Measurements from ENCODE around the gene CNGA4.

DNA sequence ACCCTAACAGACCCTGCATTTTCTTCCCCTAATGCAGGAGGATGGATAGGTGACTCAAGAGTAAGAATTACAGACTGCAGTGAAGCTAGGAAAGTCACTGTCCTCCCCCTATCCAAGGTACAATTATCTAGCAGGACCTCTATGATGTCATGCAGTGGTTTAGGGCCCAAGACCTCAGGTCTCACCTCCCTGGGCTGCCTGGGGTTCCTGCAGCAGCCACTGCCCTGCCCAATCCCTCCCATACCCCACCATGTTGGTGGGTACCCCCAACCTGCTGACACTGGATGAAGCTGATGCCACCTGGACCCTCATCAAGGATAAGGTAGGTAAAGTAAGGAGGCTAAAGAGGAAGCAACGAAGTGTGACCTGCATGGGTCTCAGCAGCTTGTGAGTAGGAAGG, 33.5 kb upstream of the CNGA4 start, which contains the start of gene C11orf42:
- TF ChIP-seq CTCF (IDR thresholded peaks at IDR 0.05; ENCODE audit: poor library complexity, severe bottlenecking) = no peak
- TF ChIP-seq TAF1 (IDR thresholded peaks at IDR 0.05; ENCODE audit: low read depth) = no peak
- TF ChIP-seq REST (IDR thresholded peaks at IDR 0.05; ENCODE audit: borderline replicate concordance) = no peak
- no peak for TF ChIP-seq EP300 (conservative IDR thresholded peaks at IDR 0.05; ENCODE audit: poor library complexity, severe bottlenecking)
- no peak for TF ChIP-seq POLR2AphosphoS5 (IDR thresholded peaks at IDR 0.05)
- no peak for TF ChIP-seq EZH2 (IDR thresholded peaks at IDR 0.05; ENCODE audit: borderline replicate concordance, insufficient read depth, low read length, poor library complexity, severe bottlenecking)
- no peak for TF ChIP-seq RAD21 (conservative IDR thresholded peaks at IDR 0.05)
- no peak for TF ChIP-seq SMC3 (conservative IDR thresholded peaks at IDR 0.05; ENCODE audit: poor library complexity)
